Ovary (tissue), 9 donors: Measurements from ENCODE around the gene FRY. TPM values are rescaled to one million over a fixed set of nuclear protein-coding genes. Genes with fewer than 3 reads are reported as not detected.

Experiments
- DNase-seq, 5 donors: peaks; one replicate each; pipeline ENCODE4 v3.0.0-alpha.2; 2019 to 2020
- H3K27ac ChIP-seq, 2 donors: fragments of 200-600 bp; one replicate each; pipeline versions ENCODE4 v1.5.1 to v1.8.0; 2019 to 2022
- H3K27me3 ChIP-seq: fragments of 200-600 bp; one replicate; pipeline ENCODE4 v1.8.0; 2022
- H3K36me3 ChIP-seq: fragments of 200-600 bp; sonication (generic); one replicate; pipeline ENCODE4 v1.5.1; 2019
- H3K4me1 ChIP-seq: one replicate; pipeline ENCODE4 v1.8.1; 2013; ENCODE audit warnings: mild to moderate bottlenecking, moderate library complexity; ENCODE audit not compliant: insufficient read depth
- H3K4me3 ChIP-seq: fragments of 200-600 bp; sonication (generic); one replicate; pipeline ENCODE4 v1.5.1; 2017
- H3K9me3 ChIP-seq, 2 donors: fragments of 200-600 bp in 1 of 2; sonication (generic) in 1 of 2; one replicate each; pipeline versions ENCODE4 v1.5.1 to v1.8.1; 2013 to 2019; ENCODE audit warnings: mild to moderate bottlenecking in 1 of 2, moderate library complexity in 1 of 2
- CTCF ChIP-seq, 3 donors: fragments of 450-650 bp in 2 of 3; fragments of 200-600 bp in 1 of 3; IDR thresholded peaks; one replicate each; pipeline versions ENCODE4 v1.5.1 to v1.8.0; 2016 to 2022; ENCODE audit warnings: antibody characterized with exemption in 3 of 3, mild to moderate bottlenecking in 1 of 3
- EP300 ChIP-seq: sonication (generic); formaldehyde crosslinking; IDR thresholded peaks from one replicate; pipeline ENCODE4 v1.6.1; 2017; ENCODE audit warnings: antibody characterized with exemption
- POLR2A ChIP-seq: fragments of 450-650 bp; IDR thresholded peaks from one replicate; pipeline ENCODE4 v1.6.1; 2017; ENCODE audit warnings: antibody characterized with exemption, mild to moderate bottlenecking, moderate library complexity
- WGBS, 3 donors: extraction: QIAGEN DNeasy Blood & Tissue Kit in 1 of 3; methylation state at CpG; one replicate each; pipeline versions ENCODE4 v1.1.5 to v1.1.7; 2013 to 2017; 5-methylcytosine and 5-hydroxymethylcytosine counted together
- intact Hi-C, 4 donors: fragments of 100-400 bp; cut with DNase I; formaldehyde crosslinking; loops; one replicate each; pipeline versions ENCODE4 v1.11.0 to v1.15.1; 2022 to 2023
- polyA plus RNA-seq, 2 donors: library from polyadenylated mRNA; stranded (reverse); fragments of 200-250 nt in 1 of 2; fragments of 350-450 nt in 1 of 2; fragmentation: Illumina TruSeq in 1 of 2; extraction: RNeasy Lipid Tissue Mini Kit (QIAGEN cat#74804) in 1 of 2; gene quantifications; one replicate each; pipeline ENCODE4 v1.2.3, GENCODE V29; 2013 to 2014
- total RNA-seq, 7 donors: library from RNA; depleted of rRNA in 2 of 7; stranded (reverse); fragments of >200 nt in 2 of 7; fragmentation: NEBNext Ultra II Directional in 3 of 7; extraction: Animal tissue kit (Norgen Biotek cat#: 25700) in 3 of 7; gene quantifications; one replicate each; pipeline versions ENCODE4 v1.1.0 to v1.2.4, GENCODE V29; 2016 to 2023
- donor health status: DM: no; HTN: no; CAD: no; lungs with moderate emphysema.
- donor health status: DM: no; HTN: no; CAD: no.
- donor health status: Bipolar disorder and iron deficiency.
- donor health status: DM: yes; HTN: yes; CAD: no.
- donor health status: DM: no; HTN: no; CAD: no.
- donor health status: DM: yes; HTN: yes; CAD: no.

Gene FRY
- total and polyA plus RNA-seq, 9 donors: 11.6 to 36.7 (median 19.4) TPM

GRCh38 chr13:32087955-32088747, 56.6 kb downstream of the FRY start:
- Histone ChIP-seq H3K27ac (no peak overlapping the region), H3K27me3 (no peaks in the 10 kb centered on the region), H3K36me3 (no peaks in the 10 kb centered on the region), H3K9me3 (no peaks in the 10 kb centered on the region), H3K4me1 (peaks cover 3% of the 10 kb centered on the region), H3K4me3 (no peak overlapping the region)
- no peak for DNase-seq
- intact Hi-C loops: no loop called here
- TF ChIP-seq EP300: no peak
- 39 to 46% (median 44%) methylated on average over 1 of the region's 1 CpG for WGBS, 3 donors

- 79 to 89% (median 85%) methylated on average over 5 of the region's 5 CpGs for whole genome bisulfite sequencing, 3 donors
- TF ChIP-seq POLR2A (no peak), CTCF (IDR thresholded peaks at IDR 0.05) (no peak), EP300 (no peak)
Observed at GRCh38 chr13:32092496-32092895, 60.9 kb downstream of the FRY start.

GRCh38 chr13:32093006-32093405, 61.4 kb downstream of the FRY start:
- no peak overlapping the region for H3K27ac ChIP-seq
- H3K9me3 ChIP-seq: no peaks in the 10 kb centered on the region
- H3K27me3 ChIP-seq: no peaks in the 10 kb centered on the region
- intact Hi-C loops: no loop called here
- no peaks in the 10 kb centered on the region for H3K4me1 ChIP-seq
- no peak overlapping the region for H3K4me3 ChIP-seq
- WGBS, 3 donors: 76 to 84% (median 84%) methylated on average over 2 of the region's 2 CpGs
- H3K36me3 ChIP-seq: no peaks in the 10 kb centered on the region
- TF ChIP-seq CTCF (IDR thresholded peaks at IDR 0.05): no peak
- TF ChIP-seq POLR2A: no peak
- TF ChIP-seq EP300: no peak
- DNase-seq: no peak

More at GRCh38 chr13:32092496-32092895, 60.9 kb downstream of the FRY start:
- H3K27ac ChIP-seq: no peak overlapping the region
- no peak for DNase-seq
- no peaks in the 10 kb centered on the region for H3K36me3 ChIP-seq
- no peak overlapping the region for H3K4me3 ChIP-seq
- intact Hi-C loops: no loop called here
- H3K9me3 ChIP-seq: no peaks in the 10 kb centered on the region
- no peaks in the 10 kb centered on the region for H3K27me3 ChIP-seq
- H3K4me1 ChIP-seq: no peaks in the 10 kb centered on the region

GRCh38 chr13:32098272-32098671, 66.7 kb downstream of the FRY start:
- no peaks in the 10 kb centered on the region for H3K36me3 ChIP-seq
- no peaks in the 10 kb centered on the region for H3K9me3 ChIP-seq
- H3K4me1 ChIP-seq: no peaks in the 10 kb centered on the region
- no peaks in the 10 kb centered on the region for H3K27me3 ChIP-seq
- WGBS, 3 donors: 93 to 98% (median 97%) methylated on average over 3 of the region's 3 CpGs
- TF ChIP-seq EP300: no peak
- no peak for TF ChIP-seq POLR2A
- no peak for TF ChIP-seq CTCF (IDR thresholded peaks at IDR 0.05)
- no peak for DNase-seq
- intact Hi-C loops: no loop called here
- no peak overlapping the region for H3K27ac ChIP-seq
- H3K4me3 ChIP-seq: no peak overlapping the region

- no peaks in the 10 kb centered on the region for H3K9me3 ChIP-seq
- no peak for TF ChIP-seq CTCF (IDR thresholded peaks at IDR 0.05)
- TF ChIP-seq POLR2A: no peak
- no peak for TF ChIP-seq EP300
- intact Hi-C loops: no loop called here
- H3K27me3 ChIP-seq: no peaks in the 10 kb centered on the region
- no peaks in the 10 kb centered on the region for H3K36me3 ChIP-seq
- H3K27ac ChIP-seq: no peak overlapping the region
- no peak for DNase-seq
- no peak overlapping the region for H3K4me3 ChIP-seq
- no peaks in the 10 kb centered on the region for H3K4me1 ChIP-seq
Observed at GRCh38 chr13:32105653-32106313, 74.2 kb downstream of the FRY start.
